CD4-positive, alpha-beta T cell treated with Interleukin-17A for 4 hours (primary cell): Measurements from ENCODE around the gene ASMTL.
"Not testable (repeated sequence)": the region's sequence is repeated elsewhere in the genome, so short reads cannot be mapped to it uniquely, and the experiment has no call there.

Experiments used
- DNase-seq: peaks from one replicate; pipeline ENCODE4 v3.0.0-alpha.2; 2020; ENCODE audit warnings: mixed read lengths

ASMTL gene

DNA sequence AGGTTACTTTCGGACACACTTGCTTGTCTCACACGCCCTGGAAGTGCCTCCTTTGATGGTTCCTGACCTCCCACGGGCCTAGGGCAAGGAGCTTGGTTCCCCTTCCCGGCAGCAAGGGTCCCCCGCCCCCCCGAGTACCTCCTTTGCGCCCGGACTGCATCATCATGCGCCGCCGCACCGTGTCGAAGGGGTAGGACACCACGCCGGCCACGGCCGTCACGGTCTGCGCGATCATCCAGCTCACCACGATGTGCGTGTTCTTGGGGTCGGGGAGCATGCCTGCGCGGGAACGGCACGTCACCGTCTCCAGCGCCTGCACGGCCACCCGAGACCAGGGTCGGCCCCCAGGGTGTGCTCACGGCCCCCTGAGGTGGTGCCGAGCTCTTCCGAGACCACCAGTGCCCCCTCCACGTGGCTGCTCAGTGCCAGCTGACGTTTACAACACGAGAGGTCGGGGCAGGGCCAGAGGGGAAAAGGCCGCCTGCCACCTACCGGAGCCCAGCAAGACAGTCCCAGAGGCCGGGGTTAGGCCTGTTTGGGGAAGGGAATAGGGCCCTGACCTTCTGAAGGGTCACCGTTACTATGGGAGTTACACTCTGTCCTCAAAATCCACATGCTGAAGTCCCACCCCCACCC, 65.5 kb downstream of the ASMTL start:
- DNase-seq = no peak

DNA sequence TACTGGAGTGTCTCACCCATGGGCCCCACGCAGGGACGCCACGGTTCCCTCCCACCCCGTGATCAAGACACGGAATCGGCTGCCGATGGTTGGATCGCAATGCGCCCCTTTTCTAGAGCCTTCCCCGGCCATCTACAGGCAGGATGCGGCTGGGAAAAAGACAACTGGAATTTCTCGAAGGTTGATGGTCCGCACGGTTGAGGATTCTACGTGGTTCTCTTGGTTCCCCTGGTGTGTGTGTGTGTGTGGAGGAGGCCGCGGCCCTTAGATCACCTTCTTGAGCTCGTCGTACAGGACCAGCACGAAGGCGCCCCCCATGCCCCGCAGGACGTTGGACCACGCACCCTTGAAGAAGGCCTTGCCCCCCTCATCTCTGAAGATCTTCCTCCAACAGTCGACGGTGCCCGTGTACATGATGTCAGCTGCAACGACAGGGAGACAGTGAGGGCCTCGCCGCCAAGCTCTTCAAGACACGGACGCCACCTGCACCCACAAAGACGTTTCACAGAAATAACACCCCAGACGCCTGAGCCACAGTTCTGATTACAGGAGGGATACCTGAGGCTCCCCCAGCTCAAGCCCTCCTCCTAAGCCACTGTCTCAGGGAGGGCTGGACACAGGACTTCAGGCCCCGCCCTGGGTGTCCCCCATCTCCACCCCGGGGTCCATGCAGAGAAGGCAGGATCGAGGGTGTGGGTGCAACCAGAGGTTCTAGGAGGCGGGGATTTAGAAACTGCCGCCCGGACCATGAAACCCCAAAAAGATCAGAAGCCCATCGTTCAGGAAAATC, 66.2 kb downstream of the ASMTL start:
- DNase-seq = no peak

DNA sequence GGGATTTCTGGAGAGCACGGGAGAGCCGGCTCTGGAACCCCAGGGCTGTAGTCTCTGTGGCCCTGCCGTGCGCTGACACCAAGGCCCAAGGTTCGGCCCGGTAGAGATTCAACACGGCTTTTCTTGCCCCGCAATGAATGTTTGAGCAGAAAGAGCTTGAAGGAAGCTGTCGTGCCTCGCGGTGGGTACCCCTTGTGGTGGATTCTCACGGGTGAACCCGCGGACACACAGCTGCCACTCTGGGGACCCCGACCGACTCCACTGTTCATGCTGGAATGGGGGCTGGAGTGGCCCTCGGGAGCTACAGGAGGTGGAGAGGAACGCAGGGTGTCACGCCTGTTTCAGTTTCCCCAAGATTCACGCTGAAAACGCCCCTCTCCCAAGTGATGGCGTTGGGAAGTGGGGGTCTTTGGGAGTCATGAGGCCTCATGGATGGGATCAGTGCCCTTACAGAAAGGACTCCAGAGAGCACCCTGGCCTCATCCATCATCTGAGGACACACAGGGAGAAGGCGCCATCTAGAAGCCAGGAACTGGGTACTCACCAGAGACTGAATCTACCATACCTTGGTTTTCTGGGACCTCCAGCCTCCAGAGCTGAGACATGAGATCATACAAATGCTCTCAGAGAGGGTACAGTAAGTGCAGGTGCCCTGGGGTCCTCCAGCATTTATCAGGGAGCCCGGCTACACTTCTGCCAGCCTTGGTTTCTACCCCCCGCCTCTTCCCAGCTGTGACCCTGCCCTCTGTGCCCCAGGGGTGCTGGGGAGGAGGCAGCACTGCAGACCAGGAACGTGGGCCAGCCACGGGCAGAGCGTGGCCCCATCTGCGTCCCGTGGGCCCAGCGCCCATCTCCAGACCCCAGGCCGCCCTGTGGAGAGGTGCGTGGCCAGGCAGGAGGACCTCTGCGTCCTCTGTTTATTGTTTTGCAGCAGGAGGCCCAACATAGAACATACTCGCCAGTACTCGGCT, 67.2 kb downstream of the ASMTL start:
- no peak for DNase-seq

DNA sequence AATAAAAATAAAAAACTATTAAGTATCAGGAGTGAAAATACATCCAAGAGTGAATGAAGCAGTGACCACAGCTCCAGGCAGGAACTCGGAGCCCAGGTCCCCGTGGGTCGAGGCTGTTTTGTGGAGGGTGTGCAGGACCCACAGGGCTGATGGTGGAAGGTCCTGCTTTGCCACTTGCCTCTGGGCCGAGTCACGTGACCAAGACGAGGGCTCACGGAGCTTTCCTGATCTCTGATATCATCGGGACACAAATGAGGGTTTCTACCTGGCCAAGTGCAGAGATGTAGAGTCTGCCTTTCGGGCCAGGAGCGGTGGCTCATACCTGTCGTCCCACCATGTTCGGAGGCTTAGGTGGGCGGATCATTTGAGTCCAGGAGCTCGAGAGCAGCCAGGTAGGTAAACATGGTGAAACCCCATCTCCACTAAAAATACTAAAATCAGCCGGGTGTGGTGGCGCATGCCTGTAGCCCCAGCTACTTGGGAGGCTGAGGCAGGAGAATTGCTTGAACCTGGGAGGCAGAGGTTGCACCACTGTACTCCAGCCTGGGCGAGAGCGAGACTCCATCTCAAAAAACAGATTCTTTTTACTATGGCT, 68.0 kb downstream of the ASMTL start:
- DNase-seq = no peak

DNA sequence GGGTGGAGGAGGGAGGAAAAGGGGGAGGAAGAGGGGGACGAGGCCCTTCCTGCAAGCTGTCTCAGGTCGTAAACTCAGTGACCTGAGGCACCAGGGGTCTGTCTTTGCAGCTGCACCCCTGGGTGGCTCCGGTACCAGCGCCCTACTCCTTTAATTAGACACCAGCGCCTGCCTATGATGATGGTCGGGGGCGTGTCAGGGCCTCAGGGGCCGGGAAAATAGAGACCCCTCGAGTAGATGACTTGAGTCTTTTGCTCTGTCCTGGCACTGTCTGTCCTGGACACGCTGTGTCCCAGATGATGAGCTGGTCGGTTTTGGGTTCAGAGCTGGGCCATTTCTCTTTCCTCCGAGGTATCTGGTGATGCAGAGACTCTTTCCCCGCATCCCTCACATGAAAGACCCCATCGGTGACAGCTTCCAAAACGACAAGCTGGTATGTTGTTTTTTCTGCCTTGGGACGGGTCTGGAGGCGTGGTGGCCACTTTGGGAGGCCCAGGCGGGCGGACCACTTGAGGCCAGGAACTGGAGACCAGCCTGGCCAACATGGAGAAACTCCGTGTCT, 72.0 kb downstream of the ASMTL start:
- DNase-seq = no peak

DNA sequence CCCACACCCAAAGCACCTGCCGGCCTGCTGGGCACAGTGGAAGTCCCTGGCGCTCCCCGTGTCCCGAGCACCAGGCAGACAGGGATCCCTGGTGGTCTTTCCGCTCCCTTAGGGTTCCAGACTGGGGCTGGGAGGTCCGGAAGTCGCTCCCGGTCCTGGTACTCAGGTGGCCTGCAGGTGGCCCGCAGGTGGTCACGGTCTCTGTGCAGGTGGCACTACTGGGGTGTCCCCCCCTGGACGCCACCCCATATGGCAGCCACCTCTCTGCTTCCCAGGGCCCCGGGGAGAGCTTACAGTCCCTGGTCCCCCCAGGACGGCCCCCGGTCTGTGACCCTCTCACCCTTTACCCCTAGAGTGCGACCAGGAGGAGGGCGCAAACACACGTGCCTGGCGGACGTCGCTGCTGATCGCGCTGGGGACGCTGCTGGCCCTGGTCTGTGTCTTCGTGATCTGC, 74.4 kb downstream of the ASMTL start:
- no peak for DNase-seq

DNA sequence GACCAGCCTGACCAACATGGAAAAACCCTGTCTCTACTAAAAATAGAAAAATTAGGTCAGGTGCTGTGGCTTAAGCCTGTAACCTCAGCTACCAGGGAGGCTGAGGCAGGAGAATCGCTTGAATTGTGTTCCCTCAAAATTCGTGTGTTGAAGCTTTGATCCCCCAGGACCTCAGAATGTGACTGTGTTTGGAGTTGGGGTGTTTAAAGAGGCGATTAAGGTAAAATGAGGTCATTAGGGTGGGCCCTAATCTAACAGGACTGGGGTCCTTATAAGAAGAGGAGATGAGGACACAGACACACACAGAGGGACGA, 84.4 kb downstream of the ASMTL start:
- no peak for DNase-seq

DNA sequence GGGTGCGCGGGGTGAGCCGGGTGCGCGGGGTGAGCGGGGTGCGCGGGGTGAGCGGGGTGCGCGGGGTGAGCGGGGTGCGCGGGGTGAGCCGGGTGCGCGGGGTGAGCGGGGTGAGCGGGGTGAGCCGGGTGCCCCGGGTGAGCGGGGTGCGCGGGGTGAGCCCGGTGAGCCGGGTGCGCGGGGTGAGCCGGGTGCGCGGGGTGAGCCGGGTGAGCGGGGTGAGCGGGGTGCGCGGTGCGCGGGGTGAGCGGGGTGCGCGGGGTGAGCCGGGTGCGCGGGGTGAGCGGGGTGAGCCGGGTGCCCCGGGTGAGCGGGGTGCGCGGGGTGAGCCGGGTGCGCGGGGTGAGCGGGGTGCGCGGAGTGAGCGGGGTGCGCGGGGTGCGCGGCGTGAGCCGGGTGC, 86.3 kb downstream of the ASMTL start:
- not testable (repeated sequence) for DNase-seq

DNA sequence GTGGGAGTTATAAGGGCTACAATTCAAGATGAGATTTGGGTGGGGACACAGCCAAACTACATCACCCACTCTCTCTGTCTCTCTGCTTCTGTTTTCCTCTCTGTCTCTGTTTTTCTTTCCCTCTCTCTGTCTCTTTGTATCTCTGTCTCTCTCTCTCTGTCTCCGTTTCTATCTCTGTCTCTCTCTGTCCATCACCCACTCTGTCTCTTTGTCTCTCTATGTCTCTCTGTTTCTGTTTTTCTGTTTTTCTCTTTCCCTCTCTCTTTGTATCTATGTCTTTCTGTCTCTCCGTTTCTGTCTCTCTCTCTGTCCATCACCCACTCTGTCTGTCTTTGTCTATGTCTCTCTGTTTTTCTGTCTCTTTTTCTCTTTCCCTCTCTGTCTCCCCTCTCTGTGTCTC, 90.8 kb downstream of the ASMTL start:
- DNase-seq = no peak

DNA sequence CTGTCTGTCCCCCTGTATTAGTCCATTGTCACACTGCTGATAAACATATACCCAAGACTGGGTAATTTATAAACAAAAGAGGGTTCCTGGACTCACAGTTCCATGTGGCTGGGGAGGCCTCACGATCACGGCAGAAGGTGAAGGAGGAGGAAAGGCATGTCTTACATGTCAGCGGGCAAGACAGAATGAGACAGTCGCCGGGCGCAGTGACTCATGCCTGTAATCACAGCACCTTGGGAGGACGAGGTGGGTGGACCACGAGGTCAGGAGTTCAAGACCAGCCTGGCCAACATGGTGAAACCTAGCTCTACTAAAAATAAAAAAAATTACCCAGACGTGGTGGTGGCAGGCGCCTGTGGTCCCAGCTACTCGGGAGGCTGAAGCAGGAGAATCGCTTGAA, 91.4 kb downstream of the ASMTL start:
- DNase-seq = no peak

DNA sequence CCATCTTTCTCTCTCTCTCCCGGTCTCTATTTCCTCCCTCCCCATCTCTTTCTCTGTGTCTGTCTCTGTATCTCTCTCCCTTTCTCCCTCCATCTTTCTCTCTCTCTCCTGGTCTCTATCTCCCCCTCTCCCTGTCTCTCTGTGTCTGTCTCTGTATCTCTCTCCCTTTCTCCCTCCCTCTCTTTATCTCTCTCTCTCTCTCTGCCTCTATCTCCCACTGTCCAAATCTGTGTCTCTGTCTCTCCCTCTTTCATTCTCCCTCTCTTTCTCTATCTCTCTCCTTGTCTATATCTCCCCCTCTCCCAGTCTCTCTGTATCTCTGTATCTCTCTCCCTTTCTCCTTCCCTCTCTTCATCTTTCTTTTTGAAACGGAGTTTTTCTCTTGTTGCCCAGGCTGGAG, 92.5 kb downstream of the ASMTL start:
- no peak for DNase-seq

DNA sequence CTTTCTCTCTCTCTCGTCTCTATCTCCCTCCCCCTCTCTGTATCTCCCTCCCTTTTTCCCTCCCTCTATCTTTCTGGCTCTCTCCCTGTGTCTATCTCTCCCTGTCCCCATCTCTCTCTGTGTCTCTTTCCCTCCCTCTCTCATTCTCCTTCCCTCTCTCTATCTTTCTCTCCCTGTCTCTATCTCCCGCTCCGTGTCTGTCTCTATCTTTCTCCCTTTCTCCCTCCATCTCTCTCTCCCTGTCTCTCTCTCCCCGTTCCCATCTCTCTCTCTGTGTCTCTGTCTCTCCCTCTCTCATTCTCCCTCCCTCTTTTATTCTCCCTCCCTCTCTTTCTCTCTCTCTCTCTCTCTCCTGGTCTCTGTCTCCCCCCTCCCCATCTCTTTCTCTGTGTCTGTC, 93.2 kb downstream of the ASMTL start:
- DNase-seq = no peak

DNA sequence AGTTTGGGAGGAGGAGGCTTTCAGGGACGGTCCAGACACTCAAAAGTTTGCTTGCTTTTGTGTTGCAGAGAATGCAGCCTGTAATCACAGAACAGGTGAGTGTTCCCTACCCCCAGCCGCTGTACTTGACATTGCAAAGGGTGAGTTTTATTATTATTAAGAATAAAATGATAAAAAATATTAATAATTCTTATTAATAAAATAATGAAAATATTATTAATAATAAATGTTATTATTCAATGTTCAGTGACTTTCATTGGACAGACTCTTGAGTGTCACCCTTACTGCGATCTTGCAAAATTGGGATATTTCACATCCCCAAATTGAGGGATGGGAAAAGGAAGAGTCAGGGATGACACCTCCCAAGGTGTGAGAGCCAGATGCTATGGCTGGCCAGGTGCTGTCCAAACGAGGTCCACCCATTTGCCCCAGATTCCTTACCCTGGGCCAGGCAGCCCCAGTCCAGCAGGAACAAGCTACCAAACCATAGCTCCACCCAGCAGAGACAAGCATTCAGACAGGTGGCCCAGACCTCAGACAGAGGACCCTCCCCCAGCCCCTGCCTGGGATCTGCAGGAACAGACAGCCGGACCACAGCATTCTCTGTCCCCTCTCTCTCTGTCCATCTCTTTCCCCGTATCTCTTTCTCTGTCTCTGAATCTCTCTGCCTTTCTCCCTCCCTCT, 93.8 kb downstream of the ASMTL start:
- no peak for DNase-seq

DNA sequence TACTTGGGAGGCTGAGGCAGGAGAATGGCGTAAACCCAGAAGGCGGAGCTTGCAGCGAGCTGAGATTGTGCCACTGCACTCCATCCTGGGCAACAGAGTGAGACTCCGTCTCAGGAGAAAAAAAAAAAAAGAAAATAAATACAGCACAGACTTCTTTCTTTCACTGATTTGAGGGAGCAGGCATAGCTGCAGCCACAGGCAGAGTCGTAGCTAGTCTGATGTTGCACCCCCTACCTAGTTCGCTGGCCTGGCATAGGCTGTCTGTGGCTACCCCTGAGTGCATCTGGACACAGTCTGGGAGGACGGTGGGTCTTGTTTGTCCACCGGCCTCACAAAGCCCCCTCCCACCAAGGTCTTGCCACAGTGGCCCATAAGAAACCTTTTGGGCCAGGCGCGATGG, 94.7 kb downstream of the ASMTL start:
- DNase-seq = no peak

DNA sequence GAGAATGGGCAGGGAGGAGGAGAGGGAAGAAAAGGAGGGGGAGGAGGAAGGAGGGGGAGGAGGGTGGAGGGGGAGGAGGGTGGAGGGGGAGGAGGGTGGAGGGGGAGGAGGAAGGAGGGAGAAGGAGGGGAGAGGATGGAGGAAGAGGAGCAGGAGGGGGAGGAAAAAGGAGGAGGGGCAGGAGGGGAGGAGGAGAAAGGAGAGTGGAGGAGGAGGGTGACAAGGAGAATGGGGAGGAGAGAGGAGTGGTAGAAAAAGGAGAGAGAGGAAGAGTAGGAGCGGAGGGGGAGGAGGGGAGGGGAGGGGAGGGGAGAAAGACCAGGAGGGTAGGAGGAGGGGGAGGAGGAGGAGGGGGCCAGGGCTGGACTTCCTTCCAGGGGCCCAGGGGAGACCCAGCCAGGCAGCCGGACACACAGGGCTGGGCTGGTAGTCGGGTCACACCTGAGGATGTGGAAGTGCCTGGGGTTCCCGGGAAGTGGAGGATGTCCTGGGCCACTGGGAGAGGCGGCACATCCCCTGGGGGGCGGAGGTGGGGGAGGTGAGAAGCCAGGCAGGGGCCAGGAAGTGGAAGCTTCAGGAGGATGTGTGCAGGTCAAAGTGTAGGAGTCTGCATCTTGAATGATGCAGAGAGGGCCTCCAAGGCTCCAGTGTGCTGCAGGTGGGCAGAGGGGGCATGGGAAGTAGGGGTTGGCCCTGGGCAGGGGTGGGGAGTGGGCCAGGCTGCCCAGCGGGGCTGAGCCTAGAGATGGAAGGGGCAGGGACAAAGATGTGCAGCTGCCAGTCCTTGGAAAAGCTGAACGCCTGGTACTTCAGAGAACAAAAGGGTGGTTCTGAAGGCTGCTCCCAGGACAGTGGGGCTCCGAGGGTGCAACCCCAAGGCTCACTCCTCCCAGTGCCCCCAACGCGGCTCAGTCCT, 97.3 kb downstream of the ASMTL start:
- no peak for DNase-seq

DNA sequence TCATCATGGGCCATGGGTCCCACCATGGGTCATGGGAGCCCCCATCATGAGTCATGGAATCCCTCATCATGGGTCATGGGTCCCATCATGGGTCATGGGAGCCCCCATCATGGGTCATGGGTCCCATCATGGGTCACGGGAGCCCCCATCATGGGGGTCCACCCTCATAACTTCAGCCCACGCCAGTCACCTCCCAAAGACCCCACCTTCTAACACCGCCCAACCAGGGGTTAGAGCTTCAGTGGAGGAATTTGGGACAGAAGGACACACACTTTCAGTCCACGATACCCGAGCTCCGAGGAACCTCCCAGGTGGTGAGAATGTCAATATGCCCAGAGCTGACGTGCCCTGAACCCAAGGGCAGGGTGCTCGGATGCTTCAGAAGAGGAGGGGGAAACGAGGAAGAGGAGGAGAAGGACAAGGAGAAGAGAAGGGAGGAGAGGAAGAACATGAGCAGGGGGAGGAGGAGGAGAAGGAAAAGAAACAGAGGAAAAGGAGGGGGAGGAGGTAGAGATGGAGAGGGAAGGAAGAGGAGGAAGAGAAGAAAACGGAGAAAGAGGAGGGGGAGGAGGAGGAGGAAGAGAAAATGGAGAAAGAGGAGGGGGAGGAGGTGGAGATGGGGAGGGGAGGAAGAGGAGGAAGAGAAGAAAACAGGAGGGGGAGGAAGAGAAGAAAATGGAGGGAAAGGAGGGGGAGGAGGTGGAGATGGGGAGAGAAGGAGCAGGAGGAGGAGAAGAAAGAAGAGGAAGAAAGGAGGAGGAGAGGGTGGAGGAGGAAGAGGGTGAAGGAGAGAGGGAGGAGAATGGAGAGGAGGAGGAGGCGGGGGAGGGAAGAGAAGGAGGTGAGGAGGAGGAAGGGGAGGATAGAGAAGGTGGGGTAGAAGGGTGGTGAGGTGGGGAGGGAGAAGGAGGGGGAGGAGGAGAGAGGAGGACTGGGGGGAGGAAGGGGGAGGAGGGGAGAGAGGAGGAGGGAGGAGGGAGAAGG, 98.4 kb downstream of the ASMTL start:
- DNase-seq = no peak
